A204.1 (cell line): Measurements from ENCODE around the gene SEC24C.
A peak's percentile ranks its signal among the peaks of the same experiment; 100 is the strongest.
"Not testable (repeated sequence)": the region's sequence is repeated elsewhere in the genome, so short reads cannot be mapped to it uniquely, and the experiment has no call there.

Experiments
- FAIRE-seq: peaks from 2 replicates; lab custom pipeline; 2012; peaks lifted over from hg19 to GRCh38; lab: Jason Lieb, UNC

Gene SEC24C, protein sequence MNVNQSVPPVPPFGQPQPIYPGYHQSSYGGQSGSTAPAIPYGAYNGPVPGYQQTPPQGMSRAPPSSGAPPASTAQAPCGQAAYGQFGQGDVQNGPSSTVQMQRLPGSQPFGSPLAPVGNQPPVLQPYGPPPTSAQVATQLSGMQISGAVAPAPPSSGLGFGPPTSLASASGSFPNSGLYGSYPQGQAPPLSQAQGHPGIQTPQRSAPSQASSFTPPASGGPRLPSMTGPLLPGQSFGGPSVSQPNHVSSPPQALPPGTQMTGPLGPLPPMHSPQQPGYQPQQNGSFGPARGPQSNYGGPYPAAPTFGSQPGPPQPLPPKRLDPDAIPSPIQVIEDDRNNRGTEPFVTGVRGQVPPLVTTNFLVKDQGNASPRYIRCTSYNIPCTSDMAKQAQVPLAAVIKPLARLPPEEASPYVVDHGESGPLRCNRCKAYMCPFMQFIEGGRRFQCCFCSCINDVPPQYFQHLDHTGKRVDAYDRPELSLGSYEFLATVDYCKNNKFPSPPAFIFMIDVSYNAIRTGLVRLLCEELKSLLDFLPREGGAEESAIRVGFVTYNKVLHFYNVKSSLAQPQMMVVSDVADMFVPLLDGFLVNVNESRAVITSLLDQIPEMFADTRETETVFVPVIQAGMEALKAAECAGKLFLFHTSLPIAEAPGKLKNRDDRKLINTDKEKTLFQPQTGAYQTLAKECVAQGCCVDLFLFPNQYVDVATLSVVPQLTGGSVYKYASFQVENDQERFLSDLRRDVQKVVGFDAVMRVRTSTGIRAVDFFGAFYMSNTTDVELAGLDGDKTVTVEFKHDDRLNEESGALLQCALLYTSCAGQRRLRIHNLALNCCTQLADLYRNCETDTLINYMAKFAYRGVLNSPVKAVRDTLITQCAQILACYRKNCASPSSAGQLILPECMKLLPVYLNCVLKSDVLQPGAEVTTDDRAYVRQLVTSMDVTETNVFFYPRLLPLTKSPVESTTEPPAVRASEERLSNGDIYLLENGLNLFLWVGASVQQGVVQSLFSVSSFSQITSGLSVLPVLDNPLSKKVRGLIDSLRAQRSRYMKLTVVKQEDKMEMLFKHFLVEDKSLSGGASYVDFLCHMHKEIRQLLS

DNA sequence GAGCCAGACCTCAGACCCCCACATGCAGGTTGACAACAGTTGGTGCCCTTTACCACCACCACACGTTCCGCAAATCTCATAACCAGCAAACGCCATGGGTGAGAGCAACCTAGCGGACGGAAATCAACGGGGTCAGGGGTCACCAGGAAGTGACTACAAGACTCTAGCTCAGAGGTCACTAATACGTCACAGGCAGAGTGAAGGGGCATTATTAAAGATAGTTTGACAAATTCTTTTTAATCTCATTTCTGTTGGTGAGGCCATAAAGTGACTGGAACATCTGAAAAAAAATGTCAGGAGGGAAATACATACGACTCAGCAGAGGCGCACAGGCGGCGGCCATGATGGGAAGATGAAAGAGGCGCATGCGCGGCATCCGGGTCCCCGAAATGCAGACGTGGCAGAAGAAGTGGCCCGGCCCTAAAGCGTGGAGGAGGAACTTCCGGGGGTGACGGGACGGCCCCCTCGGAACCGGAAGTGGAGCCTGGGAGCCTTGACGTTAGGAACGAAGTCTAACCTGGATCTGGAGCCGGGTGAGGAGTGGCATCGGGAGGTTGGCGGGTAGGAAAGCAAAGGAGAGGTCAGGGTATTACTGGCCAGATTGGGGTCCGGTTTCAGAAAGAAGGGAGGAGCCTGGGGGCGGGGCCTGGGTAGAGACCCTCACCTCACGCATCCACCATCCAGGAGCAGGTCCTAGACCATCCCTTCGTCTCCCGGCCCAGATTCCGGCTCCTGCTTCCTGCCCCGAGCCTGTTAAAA is at the start of gene SEC24C:
Gene SEC24C, plus strand, starts transcription at position 468 of the 759 bp plus-strand sequence. CDS start 2,461 bp downstream, outside the sequence.
- FAIRE-seq: peak; percentile 87

- not testable (repeated sequence) for FAIRE-seq
Measured at GRCh38 chr10:73695302-73695701, 48.9 kb upstream of the SEC24C start.

GRCh38 chr10:73697675-73698159 is 46.5 kb upstream of the SEC24C start, which contains the start of gene AGAP5:
TSS of gene AGAP5 (minus strand) at chr10:73698109. CDS start at chr10:73697755, 354 bp downstream.
- not testable (repeated sequence) for FAIRE-seq

DNA sequence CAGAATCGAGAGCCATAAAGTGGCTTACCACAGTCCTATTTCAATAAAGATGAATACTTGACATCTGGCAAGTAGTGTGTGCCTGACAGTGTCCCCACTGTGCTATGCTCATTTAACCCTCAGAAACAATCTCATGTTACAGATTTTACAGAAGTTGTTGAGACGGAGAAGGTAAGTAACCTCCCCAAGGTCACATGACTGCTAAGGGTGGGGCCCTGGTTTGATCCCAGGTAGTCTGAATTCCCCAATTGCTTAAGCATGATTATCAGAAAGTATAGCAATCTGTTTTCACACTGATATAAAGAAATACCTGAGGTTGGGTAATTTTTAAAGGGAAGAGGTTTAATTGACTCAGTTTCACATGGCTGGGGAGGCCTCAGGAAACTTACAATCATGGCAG is 45.4 kb upstream of the SEC24C start:
- FAIRE-seq: not testable (repeated sequence)

DNA sequence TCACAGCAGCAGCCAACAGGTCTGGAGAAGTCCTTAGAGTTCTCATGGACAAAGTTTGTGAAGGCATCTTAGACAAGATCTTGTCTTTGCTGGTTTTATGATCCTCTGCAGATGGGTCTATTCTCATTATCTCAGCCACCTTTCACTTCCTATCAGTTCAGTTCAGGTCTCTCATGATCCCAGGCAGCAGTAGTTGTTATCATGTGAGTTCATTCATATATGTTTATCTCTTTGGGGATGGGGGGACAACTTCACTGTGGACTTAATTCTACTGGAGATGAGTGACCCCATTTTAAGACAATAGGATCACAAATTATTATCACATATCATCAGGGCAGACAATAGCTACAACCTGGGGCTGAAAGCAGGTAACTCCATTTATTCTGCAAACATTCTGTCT is 40.2 kb upstream of the SEC24C start:
- not testable (repeated sequence) for FAIRE-seq

DNA sequence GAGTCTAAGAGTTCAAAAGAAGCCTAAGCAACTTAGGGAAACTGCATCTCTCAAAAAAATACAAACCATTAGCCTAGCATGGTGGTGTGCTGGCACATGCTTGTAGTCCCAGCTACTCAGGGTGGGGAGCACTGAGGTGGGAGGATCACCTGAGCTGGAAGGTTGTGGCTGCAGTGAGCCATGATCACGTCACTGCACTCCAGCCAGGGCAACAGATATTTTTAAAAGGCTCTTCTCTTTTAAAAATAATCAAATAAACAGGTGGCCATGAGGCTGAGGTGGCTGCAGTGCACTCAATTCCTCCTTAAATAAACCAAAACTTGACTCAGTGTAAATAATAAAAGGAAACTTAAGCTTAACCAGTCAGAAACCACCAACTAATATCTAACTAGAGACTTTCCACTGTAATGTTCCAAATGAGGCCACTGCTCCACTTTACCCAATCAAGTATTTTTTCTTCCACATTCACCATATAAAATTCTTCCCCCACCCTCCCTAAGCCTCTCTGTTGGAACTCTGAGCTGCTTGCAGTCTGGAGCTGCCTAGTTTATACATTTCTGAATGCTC is 38.6 kb upstream of the SEC24C start:
- not testable (repeated sequence) for FAIRE-seq

GRCh38 chr10:73706488-73706887 is 37.7 kb upstream of the SEC24C start:
- not testable (repeated sequence) for FAIRE-seq

GRCh38 chr10:73707628-73708027 is 36.5 kb upstream of the SEC24C start:
- FAIRE-seq: not testable (repeated sequence)

DNA sequence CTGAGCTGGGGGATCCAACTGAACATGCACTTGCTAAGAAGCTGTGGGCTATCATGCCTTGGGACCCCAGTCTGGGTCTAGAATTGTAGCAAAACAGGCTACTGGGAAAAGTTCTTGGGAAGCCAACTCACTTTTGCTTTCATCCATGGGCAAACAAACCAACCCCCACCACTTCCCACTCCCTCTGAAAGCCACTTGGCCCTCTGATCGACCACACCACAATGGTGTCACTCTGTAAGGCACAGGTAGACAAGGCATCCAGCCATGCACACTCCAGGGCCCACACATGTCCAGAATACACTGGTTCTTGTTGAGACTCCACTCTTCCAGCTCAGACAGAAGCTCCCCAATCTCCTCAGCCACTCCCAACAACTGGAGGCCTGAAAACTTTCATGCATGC is 36.0 kb upstream of the SEC24C start:
- FAIRE-seq: not testable (repeated sequence)

DNA sequence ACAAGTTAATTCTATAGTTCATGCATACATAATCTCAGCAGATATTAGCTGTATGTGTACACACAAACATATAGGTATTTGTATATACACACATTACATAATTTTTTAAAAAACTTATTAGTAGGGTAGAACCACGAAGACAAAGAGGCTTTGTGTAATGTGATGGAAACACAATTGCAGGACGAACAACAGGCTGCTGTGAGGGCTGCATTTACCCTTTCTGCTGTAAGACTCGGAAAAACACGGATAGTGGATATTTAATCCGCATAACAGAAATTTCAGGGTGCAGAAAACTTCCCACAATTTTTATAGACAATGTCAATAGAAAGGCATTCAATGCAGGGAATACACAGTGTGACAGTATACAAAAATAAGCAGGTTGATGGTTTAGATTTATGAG is 32.5 kb upstream of the SEC24C start:
- not testable (repeated sequence) for FAIRE-seq

- not testable (repeated sequence) for FAIRE-seq
Measured at GRCh38 chr10:73713912-73714311, 30.3 kb upstream of the SEC24C start.

- FAIRE-seq: not testable (repeated sequence)
Measured at GRCh38 chr10:73714483-73714882, 29.7 kb upstream of the SEC24C start.

DNA sequence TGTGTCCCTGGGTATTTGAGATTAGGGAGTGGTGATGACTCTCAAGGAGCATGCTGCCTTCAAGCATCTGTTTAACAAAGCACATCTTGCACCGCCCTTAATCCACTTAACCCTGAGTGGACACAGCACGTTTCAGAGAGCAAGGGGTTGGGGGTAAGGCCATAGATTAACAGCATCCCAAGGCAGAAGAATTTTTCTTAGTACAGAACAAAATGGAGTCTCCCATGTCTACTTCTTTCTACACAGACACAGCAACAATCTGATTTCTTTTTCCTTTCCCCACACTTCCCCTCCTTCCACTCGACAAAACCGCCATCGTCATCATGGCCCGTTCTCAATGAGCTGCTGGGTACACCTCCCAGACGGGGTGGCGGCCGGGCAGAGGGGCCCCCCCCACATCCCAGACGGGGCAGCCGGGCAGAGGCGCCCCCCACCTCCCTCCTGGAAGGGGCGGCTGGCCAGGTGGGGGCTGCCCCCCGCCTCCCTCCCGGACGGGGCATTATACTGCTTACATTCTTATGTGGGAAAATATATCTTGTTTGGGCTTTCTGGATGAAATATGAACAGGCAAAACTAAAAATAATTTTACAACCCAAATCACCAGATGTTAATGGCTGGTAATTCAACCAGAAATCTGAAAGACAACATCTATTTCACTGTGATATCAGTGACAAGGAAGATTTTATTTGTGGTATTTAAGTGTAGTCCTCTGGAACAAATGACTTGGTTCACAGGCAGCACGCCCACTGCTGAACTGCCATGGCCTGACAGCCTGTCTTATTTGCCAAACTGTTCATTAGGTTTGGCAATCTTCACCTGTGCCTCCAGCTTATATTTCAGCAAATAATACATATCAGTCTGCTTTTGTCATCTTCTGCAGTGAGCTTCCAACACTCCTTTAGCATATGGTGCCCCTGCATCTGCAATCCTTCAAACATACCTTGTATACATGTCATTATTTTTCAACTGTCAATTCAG is 28.7 kb upstream of the SEC24C start:
- not testable (repeated sequence) for FAIRE-seq

DNA sequence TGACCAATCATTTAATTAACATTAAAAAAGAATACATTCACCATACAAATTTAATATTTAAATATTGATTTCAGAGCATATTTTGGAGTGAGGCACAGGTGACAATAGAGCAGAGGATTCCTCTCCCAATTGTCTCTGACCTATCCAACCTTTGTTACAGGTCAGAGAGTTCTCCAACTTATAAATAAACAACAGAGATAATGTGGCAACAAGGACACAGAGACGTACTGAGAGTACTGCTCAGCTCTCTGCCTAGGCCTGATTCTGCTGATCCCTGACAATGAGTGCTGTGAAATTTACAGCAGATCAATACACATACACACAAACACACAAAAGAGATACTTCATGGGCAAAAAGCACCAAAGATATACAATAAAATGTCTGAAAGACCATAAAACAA is 27.9 kb upstream of the SEC24C start:
- no peak for FAIRE-seq

DNA sequence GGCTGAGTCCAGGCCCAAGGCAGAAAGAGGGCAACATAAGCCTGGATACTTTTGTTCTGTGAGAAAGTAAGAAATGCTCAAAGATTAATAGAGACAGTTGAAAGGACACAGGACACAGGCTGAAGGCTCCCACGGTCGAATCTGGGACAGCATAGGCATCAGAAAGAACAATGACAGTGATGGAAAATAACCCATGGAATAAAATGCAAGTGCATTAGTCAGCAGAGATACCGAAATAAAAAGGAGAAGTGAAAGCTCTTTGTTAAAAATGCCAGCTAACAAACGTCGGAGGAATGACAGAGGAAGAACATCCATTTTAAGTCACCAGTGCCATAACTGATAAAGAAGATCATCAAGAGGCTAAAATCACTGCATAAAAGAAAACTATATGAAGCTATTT is 26.6 kb upstream of the SEC24C start:
- FAIRE-seq: no peak

DNA sequence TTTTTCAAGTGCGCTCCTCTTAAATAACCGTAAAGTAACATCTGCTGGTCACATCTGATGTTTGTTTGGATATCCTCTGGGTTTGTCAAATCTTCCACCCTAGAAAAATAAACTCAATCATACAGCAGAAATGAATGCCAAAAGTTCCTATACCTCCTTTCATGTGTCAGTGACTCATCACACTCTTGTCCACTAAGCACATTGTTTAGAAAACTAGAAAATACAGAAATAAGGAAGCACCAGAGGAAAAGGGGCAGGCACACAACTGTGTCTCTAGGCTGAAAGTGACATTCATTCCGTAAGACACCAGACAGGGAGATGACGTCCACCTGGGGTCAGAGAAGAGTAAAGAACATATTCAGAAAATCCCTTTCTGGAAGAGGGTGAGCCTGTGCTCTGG is 23.6 kb upstream of the SEC24C start:
- FAIRE-seq: not testable (repeated sequence)

GRCh38 chr10:73723516-73723915 is 20.7 kb upstream of the SEC24C start:
- no peak for FAIRE-seq

GRCh38 chr10:73729781-73730152 is 14.4 kb upstream of the SEC24C start:
- FAIRE-seq: not testable (repeated sequence)

DNA sequence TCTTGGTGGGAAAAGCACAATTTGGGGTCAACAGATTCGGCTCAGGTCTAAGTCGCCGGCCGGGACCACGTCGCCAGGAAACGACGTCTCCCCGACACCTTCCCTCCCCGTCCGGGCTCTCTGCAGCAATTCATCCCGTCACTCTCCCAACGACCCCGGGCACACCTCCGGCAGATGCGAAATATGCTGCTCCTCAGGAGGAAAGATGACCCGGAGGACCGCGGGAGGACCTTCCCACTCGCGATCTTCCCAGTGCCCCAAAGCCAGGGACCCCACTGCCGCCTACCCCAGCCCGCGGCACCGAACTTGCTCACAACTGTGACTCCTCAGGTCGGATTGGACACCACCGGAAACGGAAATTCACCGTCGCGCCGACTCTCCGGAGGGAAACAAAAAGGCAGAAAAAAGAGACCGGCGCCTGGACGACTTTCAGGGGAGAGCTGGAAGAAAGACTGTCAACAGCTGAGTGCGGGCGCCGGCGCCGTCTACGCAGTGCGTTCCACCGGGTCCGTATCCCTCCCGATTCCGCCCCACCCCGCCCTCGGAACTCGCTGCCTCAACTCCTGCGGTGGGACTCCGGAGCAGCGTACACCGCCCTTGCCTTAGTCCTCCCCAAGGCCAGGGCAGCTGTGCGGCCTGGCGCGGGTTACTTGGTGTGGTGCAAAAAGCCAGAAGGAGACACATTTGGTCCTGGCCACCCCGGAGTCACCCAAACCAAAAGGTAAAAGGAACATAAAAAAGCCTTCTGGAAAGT is 13.8 kb upstream of the SEC24C start:
- no peak for FAIRE-seq
